Breast epithelium (tissue), 3 donors: Measurements from ENCODE around the gene ELMO2.

Experiments used
- POLR2A ChIP-seq: fragments of 450-650 bp; IDR thresholded peaks from one replicate; pipeline ENCODE4 v1.6.1; 2016; ENCODE audit warnings: antibody characterized with exemption, mild to moderate bottlenecking, moderate library complexity
- TF ChIP-seq, protein P1 (sequence below), 3 donors: fragments of 450-650 bp; IDR thresholded peaks; one replicate each; pipeline ENCODE4 v1.5.1; 2016 to 2017; ENCODE audit warnings: antibody characterized with exemption in 3 of 3, mild to moderate bottlenecking in 3 of 3, moderate library complexity in 3 of 3

DNA sequence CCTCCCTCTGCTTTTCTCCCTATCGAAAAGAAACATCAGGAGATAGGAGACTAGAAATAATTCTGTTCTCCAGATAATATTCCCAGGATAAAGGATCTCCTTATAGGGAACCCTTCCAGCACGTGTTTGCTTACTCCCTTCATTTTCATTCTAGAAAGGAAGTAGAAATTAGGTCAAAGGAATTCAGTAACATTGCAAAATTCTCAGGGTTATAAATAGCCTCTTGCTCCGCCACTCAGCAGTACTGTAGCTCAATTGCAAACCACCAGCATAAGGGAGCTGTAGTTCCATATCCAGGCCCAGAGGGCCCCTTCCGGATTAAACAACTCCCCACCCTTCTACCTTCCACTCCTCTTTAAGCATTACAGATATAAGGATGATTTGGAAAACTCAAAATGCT lies 6.2 kb downstream of the ELMO2 start:
- TF ChIP-seq, protein P1, sequence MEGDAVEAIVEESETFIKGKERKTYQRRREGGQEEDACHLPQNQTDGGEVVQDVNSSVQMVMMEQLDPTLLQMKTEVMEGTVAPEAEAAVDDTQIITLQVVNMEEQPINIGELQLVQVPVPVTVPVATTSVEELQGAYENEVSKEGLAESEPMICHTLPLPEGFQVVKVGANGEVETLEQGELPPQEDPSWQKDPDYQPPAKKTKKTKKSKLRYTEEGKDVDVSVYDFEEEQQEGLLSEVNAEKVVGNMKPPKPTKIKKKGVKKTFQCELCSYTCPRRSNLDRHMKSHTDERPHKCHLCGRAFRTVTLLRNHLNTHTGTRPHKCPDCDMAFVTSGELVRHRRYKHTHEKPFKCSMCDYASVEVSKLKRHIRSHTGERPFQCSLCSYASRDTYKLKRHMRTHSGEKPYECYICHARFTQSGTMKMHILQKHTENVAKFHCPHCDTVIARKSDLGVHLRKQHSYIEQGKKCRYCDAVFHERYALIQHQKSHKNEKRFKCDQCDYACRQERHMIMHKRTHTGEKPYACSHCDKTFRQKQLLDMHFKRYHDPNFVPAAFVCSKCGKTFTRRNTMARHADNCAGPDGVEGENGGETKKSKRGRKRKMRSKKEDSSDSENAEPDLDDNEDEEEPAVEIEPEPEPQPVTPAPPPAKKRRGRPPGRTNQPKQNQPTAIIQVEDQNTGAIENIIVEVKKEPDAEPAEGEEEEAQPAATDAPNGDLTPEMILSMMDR (IDR thresholded peaks at IDR 0.05): no peak
- no peak for TF ChIP-seq POLR2A
